GM18858 (cell line): ENCODE measurements around the gene MEP1A.
"Not testable (repeated sequence)": the region's sequence is repeated elsewhere in the genome, so short reads cannot be mapped to it uniquely, and the experiment has no call there.

Source experiments
- ATAC-seq: cut with Tn5 transposase; IDR thresholded peaks from one replicate; pipeline ENCODE4 v1.9.1; 2021; ENCODE audit not compliant: unreplicated experiment

MEP1A gene, protein sequence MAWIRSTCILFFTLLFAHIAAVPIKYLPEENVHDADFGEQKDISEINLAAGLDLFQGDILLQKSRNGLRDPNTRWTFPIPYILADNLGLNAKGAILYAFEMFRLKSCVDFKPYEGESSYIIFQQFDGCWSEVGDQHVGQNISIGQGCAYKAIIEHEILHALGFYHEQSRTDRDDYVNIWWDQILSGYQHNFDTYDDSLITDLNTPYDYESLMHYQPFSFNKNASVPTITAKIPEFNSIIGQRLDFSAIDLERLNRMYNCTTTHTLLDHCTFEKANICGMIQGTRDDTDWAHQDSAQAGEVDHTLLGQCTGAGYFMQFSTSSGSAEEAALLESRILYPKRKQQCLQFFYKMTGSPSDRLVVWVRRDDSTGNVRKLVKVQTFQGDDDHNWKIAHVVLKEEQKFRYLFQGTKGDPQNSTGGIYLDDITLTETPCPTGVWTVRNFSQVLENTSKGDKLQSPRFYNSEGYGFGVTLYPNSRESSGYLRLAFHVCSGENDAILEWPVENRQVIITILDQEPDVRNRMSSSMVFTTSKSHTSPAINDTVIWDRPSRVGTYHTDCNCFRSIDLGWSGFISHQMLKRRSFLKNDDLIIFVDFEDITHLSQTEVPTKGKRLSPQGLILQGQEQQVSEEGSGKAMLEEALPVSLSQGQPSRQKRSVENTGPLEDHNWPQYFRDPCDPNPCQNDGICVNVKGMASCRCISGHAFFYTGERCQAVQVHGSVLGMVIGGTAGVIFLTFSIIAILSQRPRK

GRCh38 chr6:46793138-46793537 is at the start of gene MEP1A:
Gene MEP1A, plus strand, starts transcription at chr6:46793389. Its CDS starts 10 bp downstream, at chr6:46793399.
- ATAC-seq: no peak

- ATAC-seq: no peak
Observed at GRCh38 chr6:46743425-46744158, 49.6 kb upstream of the MEP1A start.

DNA sequence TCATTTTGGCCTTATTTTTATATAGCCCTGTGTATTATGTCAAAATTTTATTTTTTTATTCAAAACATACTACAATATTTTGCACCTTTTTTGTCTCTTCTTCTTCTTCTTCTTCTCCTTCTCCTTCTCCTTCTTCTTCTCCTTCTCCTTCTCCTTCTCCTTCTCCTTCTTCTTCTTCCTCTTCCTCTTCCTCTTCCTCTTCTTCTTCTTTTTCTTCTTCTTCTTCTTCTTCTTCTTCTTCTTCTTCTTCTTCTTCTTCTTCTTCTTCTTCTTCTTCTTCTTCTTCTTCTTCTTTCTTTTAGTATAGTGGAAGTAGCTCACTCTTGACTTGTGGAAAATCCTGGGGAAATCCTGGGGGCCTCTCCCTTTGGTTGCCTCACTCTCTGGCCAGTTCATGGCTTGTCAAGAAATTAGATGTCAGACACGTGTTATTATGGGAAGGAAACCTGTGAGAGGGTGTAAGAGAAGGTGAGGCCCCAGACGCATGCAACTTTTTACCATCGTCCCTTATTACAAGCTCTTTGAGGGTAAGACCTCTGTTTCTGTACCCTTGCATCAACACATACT is 48.9 kb upstream of the MEP1A start:
- ATAC-seq: not testable (repeated sequence)

- no peak for ATAC-seq
Observed at GRCh38 chr6:46745973-46746372, 47.2 kb upstream of the MEP1A start.

- no peak for ATAC-seq
Observed at GRCh38 chr6:46746696-46747095, 46.5 kb upstream of the MEP1A start, which contains the start of gene ANKRD66. Gene ANKRD66, plus strand, starts transcription at chr6:46746933. Its CDS starts 5,016 bp downstream, at chr6:46751949.

- ATAC-seq: no peak
Observed at GRCh38 chr6:46748940-46749503, 44.2 kb upstream of the MEP1A start.

DNA sequence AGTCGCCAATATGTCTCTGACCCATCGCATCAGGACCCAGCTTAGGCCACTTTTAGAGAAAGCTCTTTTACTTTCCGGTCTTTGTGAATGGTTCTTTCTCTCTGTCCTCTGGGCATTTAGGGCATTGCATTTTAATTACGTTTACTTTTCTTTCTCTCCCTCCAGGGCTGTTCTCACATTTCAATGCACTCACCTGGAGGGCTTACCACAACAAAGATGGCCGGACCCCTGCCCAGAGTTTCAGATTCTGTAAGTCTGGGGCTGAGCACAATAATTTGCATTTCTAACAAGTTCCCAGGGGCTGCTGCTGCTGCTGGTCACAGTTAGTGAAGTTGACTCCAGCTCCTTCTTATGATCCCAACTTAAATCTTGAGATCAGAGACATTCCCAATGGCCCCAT is 43.5 kb upstream of the MEP1A start:
- no peak for ATAC-seq

DNA sequence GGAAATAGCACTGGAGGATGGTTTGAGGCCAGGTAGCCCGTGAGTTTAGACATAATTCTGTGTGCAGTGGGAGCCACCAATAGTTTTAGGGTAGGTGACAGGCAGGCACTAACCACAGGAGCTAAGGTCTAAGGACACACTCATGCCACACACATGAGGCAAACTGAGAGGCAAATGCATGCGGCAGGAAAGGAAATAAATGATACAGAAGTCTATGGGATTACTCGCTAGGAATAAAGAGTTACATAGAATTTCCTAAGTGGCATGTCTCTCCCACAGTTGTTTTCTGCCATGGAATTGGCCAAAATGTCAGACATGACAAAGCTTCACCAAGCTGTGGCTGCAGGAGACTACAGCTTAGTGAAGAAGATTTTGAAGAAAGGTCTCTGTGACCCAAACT is 41.5 kb upstream of the MEP1A start:
- no peak for ATAC-seq

DNA sequence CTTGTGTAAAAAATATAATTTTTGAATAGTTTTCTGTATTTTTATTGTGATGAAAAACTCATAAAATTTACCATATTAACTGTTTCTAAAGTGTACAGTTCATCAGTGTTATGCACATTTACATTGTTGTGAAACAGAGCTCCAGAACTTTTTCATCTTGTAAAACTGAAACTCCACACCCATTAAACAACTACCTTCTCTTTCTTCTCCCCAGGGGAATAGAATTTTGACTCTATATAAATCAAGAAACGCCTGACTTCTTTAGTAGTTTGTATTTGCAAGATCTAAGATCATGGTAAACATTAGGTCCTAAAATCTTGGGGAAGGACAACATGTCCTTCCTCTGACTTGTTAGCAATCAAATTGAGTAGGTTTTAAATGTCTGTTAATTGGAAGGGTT is 37.3 kb upstream of the MEP1A start:
- no peak for ATAC-seq

DNA sequence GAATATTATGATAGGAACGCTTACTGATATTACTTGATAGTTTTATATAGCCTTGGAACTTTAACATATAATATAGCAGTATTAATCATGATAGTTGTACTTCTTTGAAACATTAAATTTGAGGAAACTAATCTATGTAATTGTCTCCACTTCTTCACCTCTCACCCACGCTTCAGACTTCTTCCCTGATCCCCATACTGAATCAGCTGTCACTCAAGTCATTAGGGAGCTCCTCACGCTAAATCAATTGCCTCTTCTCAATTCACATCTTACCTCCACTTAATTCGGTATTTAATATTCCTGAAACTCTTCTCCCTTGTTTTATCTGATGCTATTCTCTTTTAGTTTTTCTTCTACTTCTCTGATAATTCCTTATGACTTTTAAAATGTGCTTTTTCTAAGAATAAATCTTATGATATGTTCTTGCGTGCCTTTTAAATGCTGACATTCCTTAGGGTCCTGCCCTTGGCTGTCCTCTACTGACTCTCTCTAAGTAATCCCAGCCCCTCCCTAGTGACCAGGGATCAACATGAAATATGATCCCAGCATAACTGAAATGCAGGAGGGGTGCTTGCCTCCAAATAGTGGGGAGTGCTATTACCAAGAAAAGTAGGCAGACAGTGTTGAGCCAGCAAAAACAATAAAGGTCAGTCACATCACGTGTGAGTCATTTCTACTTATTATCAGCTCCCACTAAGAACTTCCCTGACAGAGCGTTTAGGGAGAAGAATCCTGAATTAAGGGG is 36.5 kb upstream of the MEP1A start:
- no peak for ATAC-seq

DNA sequence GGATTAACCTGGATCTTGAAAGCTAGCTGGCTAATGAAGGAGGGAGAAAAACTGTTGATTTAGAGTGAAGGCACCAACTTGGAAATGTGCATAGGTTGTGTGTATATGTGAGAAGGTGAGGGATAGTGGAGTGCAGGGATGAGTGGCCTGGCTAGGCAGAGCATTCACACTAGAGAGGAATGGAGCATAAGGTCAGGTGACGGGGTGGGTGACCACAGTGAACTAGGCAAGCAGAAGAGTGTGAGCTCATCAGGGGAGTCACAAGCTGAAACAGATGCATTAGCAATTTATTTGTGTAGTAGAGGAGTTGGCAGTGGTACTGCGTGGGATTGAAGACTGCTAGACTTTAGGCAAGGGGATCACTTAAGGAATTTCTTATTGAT is 36.0 kb upstream of the MEP1A start:
- ATAC-seq: no peak

GRCh38 chr6:46758960-46759753 is 34.0 kb upstream of the MEP1A start:
- ATAC-seq: no peak

DNA sequence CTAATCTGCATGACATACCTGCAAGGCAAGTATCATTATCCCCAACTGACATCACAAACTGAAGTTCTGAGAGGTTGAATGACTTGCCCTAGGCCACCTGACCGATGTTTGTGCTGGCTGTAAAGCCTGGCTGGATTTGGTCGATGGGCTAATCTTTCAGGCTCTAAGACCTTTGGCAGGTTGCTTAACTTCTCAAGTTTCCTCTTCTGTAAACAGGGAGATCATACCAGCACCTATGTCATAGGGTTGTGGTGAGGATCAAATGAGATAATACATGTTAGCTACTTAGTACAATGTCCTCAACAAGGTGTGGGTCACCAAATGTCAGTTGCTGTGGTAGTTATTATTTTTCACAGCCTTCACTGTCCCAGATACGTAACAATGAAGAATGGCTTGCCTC is 32.3 kb upstream of the MEP1A start:
- ATAC-seq: no peak

DNA sequence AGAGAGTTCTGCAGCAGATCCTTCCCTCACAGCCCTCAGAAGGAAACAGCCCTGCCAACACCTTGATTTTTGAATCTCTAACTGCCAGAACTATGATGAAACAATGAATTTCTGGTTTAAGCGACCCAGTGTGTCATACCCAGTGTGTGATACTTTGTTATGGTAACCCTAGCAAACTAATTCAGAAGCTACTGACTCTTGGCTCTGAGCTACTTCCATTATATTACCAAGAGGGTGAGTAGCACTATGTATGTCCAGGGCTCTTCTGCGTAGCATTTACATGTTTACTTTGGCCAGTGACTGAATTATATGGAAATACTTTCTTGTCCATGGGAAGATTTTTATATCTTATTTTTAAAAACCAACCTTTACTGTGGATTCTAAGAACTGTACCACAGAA is 29.7 kb upstream of the MEP1A start:
- ATAC-seq: no peak

DNA sequence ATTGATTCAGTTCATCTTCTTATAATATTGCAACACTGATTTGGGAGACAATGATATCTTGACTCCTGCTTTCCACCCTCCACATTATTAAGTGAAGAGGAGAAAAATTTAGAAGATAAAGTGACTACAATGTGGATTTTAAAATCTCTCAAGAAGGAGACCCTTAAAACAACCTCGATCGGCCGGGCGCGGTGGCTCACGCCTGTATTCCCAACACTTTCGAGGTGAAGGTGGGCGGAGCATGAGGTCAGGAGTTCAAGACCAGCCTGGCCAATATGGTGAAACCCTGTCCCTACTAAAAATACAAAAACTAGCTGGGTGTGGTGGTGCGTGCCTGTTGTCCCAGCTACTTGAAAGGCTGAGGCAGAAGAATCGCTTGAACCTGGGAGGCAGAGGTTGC is 28.9 kb upstream of the MEP1A start:
- not testable (repeated sequence) for ATAC-seq

DNA sequence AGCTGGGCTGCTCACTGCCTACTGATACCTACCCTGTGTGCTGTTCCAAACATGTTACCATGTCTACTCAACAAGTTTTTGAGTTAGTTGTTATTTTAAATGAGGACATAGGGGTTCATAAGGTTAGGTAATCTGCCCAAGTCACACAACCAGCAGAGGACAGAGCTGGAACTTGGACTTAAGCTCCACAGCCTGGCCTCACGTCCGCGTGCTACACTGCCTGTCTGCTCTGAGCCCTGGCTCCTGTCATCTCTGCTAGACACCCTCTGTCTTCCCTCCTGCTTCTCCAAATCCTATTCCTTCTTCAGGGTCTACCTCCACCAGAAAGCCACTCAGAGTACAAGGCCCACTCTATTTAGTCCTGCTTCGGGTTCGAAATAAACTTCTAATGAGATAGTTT is 28.2 kb upstream of the MEP1A start:
- no peak for ATAC-seq

DNA sequence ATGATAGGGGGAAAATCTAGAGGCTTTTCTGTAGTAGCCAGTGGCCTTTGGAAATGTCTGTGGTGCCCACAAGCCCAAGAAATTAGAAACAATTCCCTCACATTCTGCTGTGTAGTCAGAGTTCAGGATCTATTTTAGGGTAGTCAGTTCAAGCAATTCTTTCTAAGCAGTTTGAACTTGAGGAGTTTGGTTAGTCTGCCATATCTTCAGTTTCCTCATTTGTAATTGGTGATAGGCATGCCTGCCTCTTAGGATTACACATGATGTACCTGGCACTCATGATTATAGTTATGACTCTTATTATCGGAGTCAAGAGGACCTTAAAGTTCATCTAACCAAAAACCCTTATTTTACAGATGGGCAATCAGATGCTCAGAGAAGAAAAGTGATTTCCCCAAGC is 21.2 kb upstream of the MEP1A start:
- no peak for ATAC-seq

DNA sequence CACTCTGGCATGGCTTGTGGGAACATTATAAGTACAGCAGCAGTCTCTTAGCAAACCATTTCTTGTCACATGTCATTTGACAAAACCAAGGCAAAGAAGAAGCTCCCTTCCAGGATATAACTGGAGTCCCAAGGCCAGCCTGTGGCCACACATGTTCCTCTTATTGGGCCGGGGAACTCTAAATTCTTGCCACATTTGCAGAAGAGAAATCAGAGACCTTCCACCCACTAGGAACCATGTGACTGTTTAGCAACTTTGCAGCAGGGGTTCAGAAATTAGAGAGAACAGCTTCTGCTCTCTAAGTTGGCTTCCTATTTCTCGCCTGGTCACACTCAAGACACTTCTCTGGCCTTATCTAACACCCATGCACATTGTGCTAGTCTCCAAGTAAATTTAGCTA is 20.4 kb upstream of the MEP1A start:
- peak; percentile 65 for ATAC-seq

DNA sequence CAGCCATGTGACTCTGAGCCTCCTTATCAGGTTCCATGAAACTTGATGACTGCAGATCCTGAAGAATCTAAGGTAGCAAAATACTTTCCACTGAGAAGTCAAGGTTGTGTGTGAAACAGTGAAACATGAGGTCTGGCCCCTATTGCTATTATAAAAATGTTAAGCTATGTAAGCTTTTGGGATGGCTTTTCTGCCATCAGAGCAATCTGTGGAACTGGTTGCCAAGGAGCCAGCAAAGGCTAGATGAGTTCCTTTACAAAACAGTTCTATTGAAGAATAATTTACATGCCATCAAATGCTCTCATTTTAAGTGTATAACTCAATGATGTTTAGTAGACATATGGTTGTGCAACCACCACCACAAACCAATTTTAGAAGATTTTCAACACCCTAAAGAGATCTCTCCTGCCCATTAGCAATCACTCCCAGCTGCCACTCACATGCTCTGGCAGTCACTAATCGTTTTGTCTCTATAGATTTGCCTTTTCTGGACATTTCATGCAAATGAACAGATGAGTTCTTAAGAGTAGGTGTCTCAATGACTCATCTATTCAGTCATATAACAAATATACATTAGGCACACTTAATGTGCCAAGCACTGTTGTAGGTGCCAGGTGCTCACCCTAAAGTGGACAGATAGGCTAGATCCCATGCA is 19.9 kb upstream of the MEP1A start:
- ATAC-seq: peak; percentile 8
